Type B pancreatic cell (in vitro differentiated cells): ENCODE measurements around the gene HOXA7. TPM values are rescaled to one million over a fixed set of nuclear protein-coding genes. Genes with fewer than 3 reads are reported as not detected.
A peak's percentile ranks its signal among the peaks of the same experiment; 100 is the strongest.

Experiments
- DNase-seq: peaks from one replicate; pipeline ENCODE4 v3.0.0; 2021; ENCODE audit warnings: mixed read lengths; ENCODE audit not compliant: unreplicated experiment; ENCODE audit errors: extremely low spot score
- H3K27ac Mint-ChIP-seq: 2 replicates; pipeline ENCODE4 v1.8.0; 2021; ENCODE audit warnings: mild to moderate bottlenecking, mixed read lengths
- H3K27me3 Mint-ChIP-seq: 2 replicates; pipeline ENCODE4 v1.8.0; 2021; ENCODE audit warnings: mixed read lengths
- H3K36me3 Mint-ChIP-seq: 2 replicates; pipeline ENCODE4 v1.8.0; 2021; ENCODE audit warnings: mixed read lengths
- H3K4me1 Mint-ChIP-seq: one replicate; pipeline ENCODE4 v1.8.0; 2021; ENCODE audit warnings: mixed read lengths; ENCODE audit not compliant: unreplicated experiment
- H3K4me3 Mint-ChIP-seq: 2 replicates; pipeline ENCODE4 v1.8.0; 2021; ENCODE audit warnings: mild to moderate bottlenecking, mixed read lengths
- H3K9me3 Mint-ChIP-seq: 2 replicates; pipeline ENCODE4 v1.8.0; 2021; ENCODE audit warnings: mixed read lengths
- CTCF ChIP-seq: fragments of 200-600 bp; sonication (generic); conservative IDR thresholded peaks from 2 replicates; pipeline ENCODE4 v1.5.0; 2021; ENCODE audit warnings: antibody characterized with exemption, mild to moderate bottlenecking
- total RNA-seq: library from RNA; stranded (reverse); gene quantifications from 2 replicates; pipeline ENCODE4 v1.2.1, GENCODE V29; 2021; ENCODE audit warnings: low replicate concordance

HOXA7 gene
- total RNA-seq, 1 donor from 2014 or later = 6.2 TPM

GRCh38 chr7:27176962-27177794 is 20.7 kb upstream of the HOXA7 start:
- Mint-ChIP-seq H3K36me3 (no peaks in the 10 kb centered on the region), H3K9me3 (no peaks in the 10 kb centered on the region), H3K27ac (peak overlapping the region; percentile 15), H3K27me3 (peaks cover 90% of the 10 kb centered on the region), H3K4me3 (peak overlapping the region; percentile 17), H3K4me1 (peaks cover 9% of the 10 kb centered on the region)
- peak; percentile 62 for DNase-seq
- no peak for TF ChIP-seq CTCF

- Mint-ChIP-seq H3K27me3 (peaks cover 90% of the 10 kb centered on the region), H3K27ac (no peak overlapping the region)
- DNase-seq = no peak
These were observed 20.0 kb upstream of the HOXA7 start for GRCh38 chr7:27176524-27176845.

GRCh38 chr7:27175626-27176523 is 19.4 kb upstream of the HOXA7 start:
- Mint-ChIP-seq H3K27me3 (peaks cover 90% of the 10 kb centered on the region), H3K4me3 (peak overlapping the region; percentile 52), H3K27ac (no peak overlapping the region), H3K36me3 (no peaks in the 10 kb centered on the region), H3K9me3 (no peaks in the 10 kb centered on the region), H3K4me1 (peaks cover 16% of the 10 kb centered on the region)
- DNase-seq = peak; percentile 64
- no peak for TF ChIP-seq CTCF

More at GRCh38 chr7:27176524-27176845, 20.0 kb upstream of the HOXA7 start:
- no peaks in the 10 kb centered on the region for H3K9me3 Mint-ChIP-seq
- H3K36me3 Mint-ChIP-seq = no peaks in the 10 kb centered on the region
- H3K4me3 Mint-ChIP-seq = no peak overlapping the region
- TF ChIP-seq CTCF = no peak
- peaks cover 15% of the 10 kb centered on the region for H3K4me1 Mint-ChIP-seq

- H3K27ac Mint-ChIP-seq = no peak overlapping the region
- H3K27me3 Mint-ChIP-seq = peaks cover 90% of the 10 kb centered on the region
- TF ChIP-seq CTCF = no peak
- H3K9me3 Mint-ChIP-seq = no peaks in the 10 kb centered on the region
- H3K4me1 Mint-ChIP-seq = peaks cover 16% of the 10 kb centered on the region
- peak; percentile 64 for DNase-seq
- H3K36me3 Mint-ChIP-seq = no peaks in the 10 kb centered on the region
- H3K4me3 Mint-ChIP-seq = peak overlapping the region; percentile 75
These were observed 18.6 kb upstream of the HOXA7 start for GRCh38 chr7:27174874-27175625.
